HG02840 (cell line): ENCODE measurements around the gene AGK.
"Not testable (repeated sequence)": the region's sequence is repeated elsewhere in the genome, so short reads cannot be mapped to it uniquely, and the experiment has no call there.

Experiments
- ATAC-seq: cut with Tn5 transposase; IDR thresholded peaks from one replicate; pipeline ENCODE4 v1.9.1; 2021; ENCODE audit warnings: mild to moderate bottlenecking, moderate library complexity, moderate number of reproducible peaks; ENCODE audit not compliant: unreplicated experiment, low FRiP score

AGK gene

GRCh38 chr7:141673346-141673745 is 122.1 kb downstream of the AGK start:
- no peak for ATAC-seq

- no peak for ATAC-seq
These were observed 123.0 kb downstream of the AGK start for GRCh38 chr7:141674171-141674671.

GRCh38 chr7:141674702-141675101 is 123.5 kb downstream of the AGK start:
- ATAC-seq = no peak

- ATAC-seq = no peak
These were observed 124.4 kb downstream of the AGK start for GRCh38 chr7:141675436-141676215.

- ATAC-seq = no peak
These were observed 125.4 kb downstream of the AGK start for GRCh38 chr7:141676618-141677017.

GRCh38 chr7:141679014-141679413 is 127.8 kb downstream of the AGK start:
- no peak for ATAC-seq

GRCh38 chr7:141685285-141686023 is 134.2 kb downstream of the AGK start:
- no peak for ATAC-seq

- ATAC-seq = no peak
These were observed 134.9 kb downstream of the AGK start for GRCh38 chr7:141686074-141686473.

- no peak for ATAC-seq
These were observed 135.5 kb downstream of the AGK start for GRCh38 chr7:141686670-141687069.

- no peak for ATAC-seq
These were observed 136.8 kb downstream of the AGK start for GRCh38 chr7:141688043-141688442.

- ATAC-seq = not testable (repeated sequence)
These were observed 138.0 kb downstream of the AGK start for GRCh38 chr7:141689072-141689825.

- no peak for ATAC-seq
These were observed 140.3 kb downstream of the AGK start for GRCh38 chr7:141691540-141691939.

- no peak for ATAC-seq
These were observed 140.8 kb downstream of the AGK start for GRCh38 chr7:141691961-141692360.

GRCh38 chr7:141693082-141693481 is 141.9 kb downstream of the AGK start:
- no peak for ATAC-seq

GRCh38 chr7:141695803-141696289 is 144.6 kb downstream of the AGK start:
- no peak for ATAC-seq

GRCh38 chr7:141696348-141696747 is 145.1 kb downstream of the AGK start:
- ATAC-seq = no peak

GRCh38 chr7:141697211-141697871 is 146.1 kb downstream of the AGK start:
- ATAC-seq = no peak

- no peak for ATAC-seq
These were observed 147.2 kb downstream of the AGK start for GRCh38 chr7:141698247-141699015.

- no peak for ATAC-seq
These were observed 148.7 kb downstream of the AGK start for GRCh38 chr7:141699860-141700259.
